Cerebellar cortex (tissue), 1 donor: ENCODE measurements around the gene EIF4G1.

Source experiments
- DNase-seq: peaks from one replicate; pipeline ENCODE4 v3.0.0-alpha.2; 2015; ENCODE audit warnings: low spot score

The EIF4G1 gene

GRCh38 chr3:184366619-184367289 lies 52.3 kb downstream of the EIF4G1 start:
- DNase-seq: no peak

GRCh38 chr3:184368116-184368515 lies 53.7 kb downstream of the EIF4G1 start:
- no peak for DNase-seq

DNA sequence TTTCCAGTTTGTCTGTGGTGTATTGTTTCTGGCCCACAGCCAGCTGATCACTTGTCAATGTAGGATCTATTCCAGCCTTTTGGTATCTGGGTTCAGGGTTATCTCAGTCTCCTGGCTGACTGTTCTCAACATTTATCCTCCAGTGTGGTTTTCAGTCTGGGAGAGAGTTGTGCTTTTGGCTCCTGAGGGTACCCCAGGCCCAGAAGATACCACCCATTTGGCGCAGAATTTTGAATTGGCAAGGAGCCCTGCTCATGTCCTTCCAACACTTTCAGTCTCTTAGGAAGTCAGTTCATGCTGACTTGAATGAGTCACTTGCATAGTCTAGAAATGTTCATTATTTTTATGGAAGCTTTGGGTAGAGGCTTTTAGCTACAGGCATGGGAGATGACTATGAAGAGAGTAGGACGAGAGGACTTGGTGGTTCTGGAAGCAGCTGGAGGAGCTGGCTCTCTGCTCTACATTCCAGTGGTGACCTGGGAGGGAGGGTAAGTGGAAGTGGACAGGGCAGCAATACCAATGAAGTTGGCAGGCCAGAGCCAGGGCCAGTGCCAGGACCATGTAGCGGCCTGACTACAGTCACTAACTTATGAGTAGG lies 54.3 kb downstream of the EIF4G1 start:
- no peak for DNase-seq

DNA sequence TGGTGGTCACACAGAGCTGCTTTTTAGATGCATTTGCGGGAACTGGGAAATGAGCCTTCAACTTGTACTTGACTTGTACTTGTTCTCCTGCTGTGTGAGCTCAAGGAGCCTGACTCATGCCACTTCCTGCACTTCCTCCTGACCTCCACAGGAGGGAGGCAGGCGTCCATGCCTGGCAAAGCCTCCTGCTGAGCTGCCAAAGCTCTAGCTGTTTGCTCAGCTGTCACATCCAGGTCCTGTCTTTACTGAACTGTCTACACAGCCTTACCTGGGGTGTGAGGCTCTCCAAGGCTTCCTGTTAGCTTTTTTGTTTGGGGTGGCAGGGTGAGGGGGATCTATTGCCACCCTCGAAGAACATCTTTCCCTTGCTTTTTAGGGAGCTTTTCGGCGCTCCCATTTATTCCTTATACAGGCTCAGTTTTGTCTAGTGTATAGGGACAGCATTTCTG lies 57.2 kb downstream of the EIF4G1 start:
- peak; percentile 93 for DNase-seq

DNA sequence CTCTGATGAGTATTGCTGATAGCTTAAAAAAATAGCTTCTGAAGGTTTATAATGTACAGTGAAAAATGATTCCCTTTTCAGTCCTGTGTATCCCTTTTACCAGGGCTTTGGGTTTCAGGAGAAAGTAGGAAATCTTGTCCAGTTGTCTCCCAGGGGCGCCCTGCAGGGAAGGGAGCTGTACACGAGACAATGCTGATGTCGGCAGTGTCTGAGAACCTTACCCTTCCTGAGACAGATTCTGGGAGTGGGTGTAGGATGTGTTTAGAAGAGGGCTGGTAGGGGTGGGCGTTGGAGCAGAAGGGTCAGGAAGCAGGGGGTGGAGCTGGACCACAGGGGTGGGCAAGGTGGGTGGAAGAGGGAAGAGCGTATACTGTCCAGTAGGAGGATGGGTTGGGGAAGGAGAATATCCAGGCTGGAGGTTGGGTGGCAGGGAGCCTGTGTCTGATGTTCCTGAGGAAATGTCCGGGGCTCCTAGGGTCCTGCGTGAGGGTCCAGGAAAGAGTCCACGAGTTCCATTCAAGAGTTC lies 58.0 kb downstream of the EIF4G1 start:
- DNase-seq: no peak

DNA sequence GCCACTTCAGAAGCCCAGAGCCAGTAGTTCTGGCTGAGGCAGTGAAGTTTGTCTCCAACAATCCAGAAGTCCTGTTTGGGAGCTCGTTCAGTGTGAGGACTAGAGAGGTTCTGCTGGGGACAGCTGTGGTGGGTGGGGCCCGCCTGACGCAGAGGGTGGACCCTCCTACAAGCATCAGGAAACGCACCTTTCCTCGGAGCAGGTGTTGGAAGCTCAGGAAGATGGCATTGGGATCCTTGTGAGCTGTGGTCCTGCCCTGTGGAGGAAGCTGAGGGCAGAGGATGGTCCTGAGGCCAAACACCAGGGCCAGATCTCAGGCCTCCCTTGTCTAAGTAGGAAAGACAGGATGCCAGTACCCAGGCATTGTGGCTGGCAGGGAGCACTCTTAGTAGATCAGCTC lies 58.5 kb downstream of the EIF4G1 start:
- no peak for DNase-seq

DNA sequence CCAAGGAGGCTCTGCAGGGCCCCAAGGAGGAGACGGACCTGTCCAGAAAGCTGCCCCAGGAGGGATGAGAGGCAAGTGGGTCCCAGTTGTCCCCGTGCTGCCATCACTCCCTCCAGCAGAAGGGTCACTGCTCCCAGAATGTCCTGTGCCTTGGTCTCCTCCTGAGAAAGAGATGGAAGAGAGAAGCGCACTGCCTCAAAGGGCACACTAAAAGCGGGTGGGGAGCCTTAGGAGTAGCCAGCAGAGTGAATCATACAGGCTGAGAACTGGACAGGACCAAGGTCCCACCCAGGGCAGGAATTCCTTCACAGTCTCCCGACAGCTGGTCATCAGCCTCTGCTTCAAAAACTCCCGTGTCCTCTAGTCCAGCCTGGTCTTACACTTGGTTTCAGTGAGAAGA lies 59.0 kb downstream of the EIF4G1 start:
- DNase-seq: no peak

DNA sequence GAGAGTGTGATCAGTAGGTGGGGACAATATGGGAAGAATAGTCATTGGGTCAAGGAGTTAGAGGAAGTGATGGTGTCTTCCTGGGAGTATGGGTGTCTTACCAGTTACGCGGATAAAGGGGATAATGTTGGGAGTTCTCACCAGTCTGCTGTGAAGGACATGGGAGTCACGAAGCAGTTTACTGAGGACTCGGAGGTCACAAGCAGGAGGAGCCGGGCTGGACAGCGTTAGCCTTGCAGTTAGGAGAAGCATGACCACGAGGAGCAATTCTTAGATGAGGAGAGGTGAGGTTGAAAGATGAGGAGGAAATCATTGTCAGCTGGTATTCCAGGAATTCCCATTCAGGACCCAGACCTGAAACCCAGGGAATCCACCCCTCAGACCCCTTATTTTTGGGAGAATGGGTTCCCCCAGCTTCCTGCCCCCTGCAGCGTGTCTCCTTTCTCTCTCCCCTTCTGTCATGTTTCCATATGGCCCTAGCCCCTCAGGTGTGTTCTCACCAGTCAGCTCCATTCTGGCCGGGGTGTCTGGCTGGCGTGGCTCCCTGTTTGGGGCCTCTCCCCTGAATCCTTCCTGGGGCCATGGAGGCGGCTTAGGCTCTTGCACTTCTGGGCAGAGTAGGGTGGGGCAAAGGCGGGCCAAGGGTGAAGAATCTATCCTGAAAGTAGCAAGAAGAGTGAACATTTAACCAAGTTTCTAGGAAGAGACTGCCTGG lies 61.5 kb downstream of the EIF4G1 start:
- DNase-seq: no peak

DNA sequence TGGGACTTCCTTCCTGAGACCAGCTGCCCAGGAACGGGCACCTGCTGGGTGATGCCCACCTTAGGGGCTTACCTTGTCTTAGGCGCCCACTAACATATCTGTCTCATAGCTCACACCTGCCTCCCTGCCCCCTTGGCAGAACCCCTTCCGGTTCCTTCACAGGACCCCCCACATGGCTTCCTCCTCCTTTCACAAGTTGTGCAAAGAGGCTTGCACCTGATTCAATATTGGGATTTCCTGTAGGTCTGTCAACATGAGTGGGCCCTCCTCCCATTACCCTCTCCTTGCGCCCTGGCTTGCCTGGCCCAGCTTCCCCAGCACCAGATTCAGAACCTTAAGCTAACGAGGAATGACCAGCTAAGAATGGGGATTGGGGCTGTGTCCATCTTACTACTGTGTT lies 63.0 kb downstream of the EIF4G1 start:
- no peak for DNase-seq

GRCh38 chr3:184377882-184378445 lies 63.6 kb downstream of the EIF4G1 start, which contains the start of gene THPO:
Gene THPO (minus strand): TSS chr3:184378207. CDS start chr3:184376259, 1,948 bp downstream.
- no peak for DNase-seq

GRCh38 chr3:184378651-184379357 lies 64.4 kb downstream of the EIF4G1 start:
- no peak for DNase-seq

DNA sequence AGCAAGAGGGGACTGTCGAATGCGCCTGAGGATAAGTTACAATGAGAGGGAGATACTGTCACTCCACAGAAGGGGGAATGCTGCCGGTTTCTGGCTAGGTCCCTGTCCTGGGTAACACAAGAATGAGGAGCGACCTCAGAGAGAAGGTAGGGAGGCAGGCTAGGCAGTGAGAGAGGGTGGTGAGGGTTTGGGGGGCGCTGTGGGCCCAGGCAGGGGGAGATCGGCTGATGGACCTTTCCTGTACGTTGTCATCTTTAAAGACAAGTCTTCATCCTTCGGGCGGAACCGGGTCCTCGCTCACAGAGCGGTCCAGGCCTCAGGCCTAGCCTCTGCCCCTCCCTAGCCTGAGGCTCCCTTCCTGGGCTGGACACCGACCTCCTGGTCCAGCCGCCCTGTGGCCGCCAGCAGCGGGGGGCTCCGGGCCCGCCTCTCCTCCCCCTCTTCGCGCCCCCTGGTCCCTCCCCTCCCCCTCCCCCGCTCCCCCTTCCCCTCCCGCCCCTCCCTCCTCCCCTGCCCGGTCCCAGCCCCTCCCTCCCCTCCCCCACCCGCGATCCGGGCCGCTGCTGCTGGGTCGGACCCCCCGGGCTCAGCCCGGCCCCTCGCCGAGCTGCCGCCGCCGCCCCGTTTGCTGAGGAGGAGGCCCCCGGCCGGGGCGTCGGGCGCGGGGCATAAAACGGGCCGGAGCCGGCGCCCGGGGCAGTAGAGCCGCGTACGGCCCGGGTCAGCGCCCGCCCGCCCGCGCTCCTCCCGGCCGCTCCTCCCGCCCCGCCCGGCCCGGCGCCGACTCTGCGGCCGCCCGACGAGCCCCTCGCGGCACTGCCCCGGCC lies 65.2 kb downstream of the EIF4G1 start, which contains the start of gene CHRD:
Gene CHRD, plus strand, starts transcription at position 697 of the 827 bp plus-strand sequence. CDS start 265 bp downstream, outside the sequence.
- no peak for DNase-seq

DNA sequence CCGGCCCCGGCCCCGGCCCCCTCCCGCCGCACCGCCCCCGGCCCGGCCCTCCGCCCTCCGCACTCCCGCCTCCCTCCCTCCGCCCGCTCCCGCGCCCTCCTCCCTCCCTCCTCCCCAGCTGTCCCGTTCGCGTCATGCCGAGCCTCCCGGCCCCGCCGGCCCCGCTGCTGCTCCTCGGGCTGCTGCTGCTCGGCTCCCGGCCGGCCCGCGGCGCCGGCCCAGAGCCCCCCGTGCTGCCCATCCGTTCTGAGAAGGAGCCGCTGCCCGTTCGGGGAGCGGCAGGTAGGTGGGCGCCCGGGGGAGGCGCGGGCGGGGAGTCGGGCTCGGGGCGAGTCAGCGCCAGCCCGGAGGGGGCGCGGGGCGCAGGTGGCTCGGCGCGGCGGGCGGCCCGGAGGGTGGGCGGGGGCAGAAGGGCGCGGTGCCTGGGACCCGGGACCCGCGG lies 65.8 kb downstream of the EIF4G1 start:
- no peak for DNase-seq

DNA sequence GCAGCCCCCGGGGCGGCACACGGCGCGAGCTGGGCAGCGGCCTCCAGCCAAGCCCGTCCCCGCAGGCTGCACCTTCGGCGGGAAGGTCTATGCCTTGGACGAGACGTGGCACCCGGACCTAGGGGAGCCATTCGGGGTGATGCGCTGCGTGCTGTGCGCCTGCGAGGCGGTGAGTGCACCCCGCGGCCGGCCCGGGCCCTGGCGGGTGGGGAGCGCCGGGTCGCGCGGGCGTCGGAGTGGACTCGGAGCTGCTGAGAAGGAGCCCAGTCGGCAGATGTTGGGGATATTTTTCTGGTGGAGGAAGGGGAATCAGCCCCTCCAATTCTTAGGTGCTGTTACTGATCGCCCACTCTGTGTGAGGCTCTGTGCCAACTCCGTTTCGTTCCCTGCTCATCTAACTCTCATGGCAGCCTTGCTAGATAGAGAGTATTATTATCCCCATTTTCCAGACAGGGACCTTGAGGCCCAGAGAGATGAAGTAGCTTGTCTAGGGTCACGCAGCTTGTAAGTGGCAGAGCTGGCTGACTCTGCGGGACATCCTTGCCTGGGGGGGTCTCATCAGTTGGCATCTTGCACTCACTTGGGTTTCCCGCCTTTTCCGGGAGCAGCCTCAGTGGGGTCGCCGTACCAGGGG lies 66.3 kb downstream of the EIF4G1 start:
- DNase-seq: no peak

DNA sequence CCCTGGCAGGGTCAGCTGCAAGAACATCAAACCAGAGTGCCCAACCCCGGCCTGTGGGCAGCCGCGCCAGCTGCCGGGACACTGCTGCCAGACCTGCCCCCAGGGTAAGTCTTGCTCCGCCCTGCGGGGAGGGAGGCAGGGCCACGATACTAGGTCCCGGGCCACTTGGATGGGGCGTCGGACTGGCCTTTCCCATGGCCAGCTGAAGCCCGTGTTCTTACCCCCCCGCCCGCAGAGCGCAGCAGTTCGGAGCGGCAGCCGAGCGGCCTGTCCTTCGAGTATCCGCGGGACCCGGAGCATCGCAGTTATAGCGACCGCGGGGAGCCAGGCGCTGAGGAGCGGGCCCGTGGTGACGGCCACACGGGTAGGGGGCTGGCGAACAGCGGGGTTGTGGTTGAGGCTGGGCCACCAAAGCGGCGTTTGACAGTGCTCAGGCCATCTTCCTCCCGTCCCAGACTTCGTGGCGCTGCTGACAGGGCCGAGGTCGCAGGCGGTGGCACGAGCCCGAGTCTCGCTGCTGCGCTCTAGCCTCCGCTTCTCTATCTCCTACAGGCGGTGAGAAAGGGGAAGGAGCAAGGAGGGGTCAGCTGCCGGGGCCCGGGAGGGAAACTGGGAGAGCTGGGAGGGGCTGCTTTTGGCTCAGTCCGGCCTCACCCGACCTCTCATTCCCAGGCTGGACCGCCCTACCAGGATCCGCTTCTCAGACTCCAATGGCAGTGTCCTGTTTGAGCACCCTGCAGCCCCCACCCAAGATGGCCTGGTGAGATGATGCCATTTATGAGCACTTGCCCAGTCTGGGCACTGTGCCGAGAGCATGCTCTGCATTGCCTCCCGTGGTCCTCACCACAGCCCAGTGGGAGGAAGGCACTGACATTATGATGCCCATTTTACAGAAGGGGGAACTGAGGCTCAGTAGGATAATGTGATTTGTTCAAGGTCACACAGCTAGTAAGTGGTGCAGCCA lies 67.1 kb downstream of the EIF4G1 start:
- no peak for DNase-seq

GRCh38 chr3:184382326-184383032 lies 68.1 kb downstream of the EIF4G1 start:
- no peak for DNase-seq

DNA sequence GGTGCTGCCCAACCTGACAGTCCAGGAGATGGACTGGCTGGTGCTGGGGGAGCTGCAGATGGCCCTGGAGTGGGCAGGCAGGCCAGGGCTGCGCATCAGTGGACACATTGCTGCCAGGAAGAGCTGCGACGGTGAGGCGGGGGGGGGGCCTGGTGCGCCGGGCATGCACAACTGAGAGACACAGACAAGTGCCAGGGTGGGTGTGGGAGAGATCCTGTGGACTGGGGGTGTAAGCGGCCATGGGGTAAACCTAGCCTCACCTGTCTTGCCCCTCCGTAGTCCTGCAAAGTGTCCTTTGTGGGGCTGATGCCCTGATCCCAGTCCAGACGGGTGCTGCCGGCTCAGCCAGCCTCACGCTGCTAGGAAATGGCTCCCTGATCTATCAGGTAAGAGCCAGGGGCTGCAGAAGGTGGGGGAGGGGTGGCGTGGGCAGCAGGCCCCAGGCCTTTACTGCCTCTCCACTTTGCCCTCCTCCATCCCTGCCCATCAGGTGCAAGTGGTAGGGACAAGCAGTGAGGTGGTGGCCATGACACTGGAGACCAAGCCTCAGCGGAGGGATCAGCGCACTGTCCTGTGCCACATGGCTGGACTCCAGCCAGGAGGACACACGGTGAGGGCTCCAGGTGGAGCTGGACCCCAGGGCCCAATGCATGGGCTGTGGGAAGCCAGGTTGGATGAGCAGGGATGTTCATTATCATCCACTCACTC lies 68.8 kb downstream of the EIF4G1 start:
- DNase-seq: no peak

DNA sequence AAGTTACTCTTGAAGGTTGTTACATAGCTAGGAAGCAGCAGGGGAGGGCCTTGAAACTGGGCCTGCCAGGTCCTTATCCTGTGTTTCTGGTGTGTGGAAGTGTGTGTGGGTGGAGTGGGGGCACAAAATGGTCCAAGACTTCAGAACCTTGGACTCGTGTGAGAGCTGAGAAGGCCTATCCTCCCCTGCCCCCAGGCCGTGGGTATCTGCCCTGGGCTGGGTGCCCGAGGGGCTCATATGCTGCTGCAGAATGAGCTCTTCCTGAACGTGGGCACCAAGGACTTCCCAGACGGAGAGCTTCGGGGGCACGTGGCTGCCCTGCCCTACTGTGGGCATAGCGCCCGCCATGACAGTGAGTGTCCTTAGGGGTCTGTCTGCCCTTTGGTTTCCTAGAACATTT lies 69.9 kb downstream of the EIF4G1 start:
- DNase-seq: no peak
